ENCODE measurements around the gene NSG1. TPM values are rescaled to one million over a fixed set of nuclear protein-coding genes. Genes with fewer than 3 reads are reported as not detected.

NSG1 gene
- total RNA-seq, 1 donor from 2014 or later: 2.4 TPM

- H3K4me3 ChIP-seq (ENCODE audit: low read depth, low read length): no peak overlapping the region
- H3K36me3 ChIP-seq (ENCODE audit: control insufficient read depth, insufficient read depth, low read length): peaks cover 6% of the 10 kb centered on the region
- TF ChIP-seq, protein P1, sequence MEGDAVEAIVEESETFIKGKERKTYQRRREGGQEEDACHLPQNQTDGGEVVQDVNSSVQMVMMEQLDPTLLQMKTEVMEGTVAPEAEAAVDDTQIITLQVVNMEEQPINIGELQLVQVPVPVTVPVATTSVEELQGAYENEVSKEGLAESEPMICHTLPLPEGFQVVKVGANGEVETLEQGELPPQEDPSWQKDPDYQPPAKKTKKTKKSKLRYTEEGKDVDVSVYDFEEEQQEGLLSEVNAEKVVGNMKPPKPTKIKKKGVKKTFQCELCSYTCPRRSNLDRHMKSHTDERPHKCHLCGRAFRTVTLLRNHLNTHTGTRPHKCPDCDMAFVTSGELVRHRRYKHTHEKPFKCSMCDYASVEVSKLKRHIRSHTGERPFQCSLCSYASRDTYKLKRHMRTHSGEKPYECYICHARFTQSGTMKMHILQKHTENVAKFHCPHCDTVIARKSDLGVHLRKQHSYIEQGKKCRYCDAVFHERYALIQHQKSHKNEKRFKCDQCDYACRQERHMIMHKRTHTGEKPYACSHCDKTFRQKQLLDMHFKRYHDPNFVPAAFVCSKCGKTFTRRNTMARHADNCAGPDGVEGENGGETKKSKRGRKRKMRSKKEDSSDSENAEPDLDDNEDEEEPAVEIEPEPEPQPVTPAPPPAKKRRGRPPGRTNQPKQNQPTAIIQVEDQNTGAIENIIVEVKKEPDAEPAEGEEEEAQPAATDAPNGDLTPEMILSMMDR (IDR thresholded peaks at IDR 0.05; ENCODE audit: insufficient read depth, low read length, severe bottlenecking): no peak
- peak; percentile 6 for DNase-seq (ENCODE audit: low read depth)
- H3K27me3 ChIP-seq (ENCODE audit: control insufficient read depth, insufficient read depth, low read length): no peaks in the 10 kb centered on the region
- peak; percentile 91 for FAIRE-seq
These were observed 39.7 kb downstream of the NSG1 start for GRCh38 chr4:4426511-4427120.

DNA sequence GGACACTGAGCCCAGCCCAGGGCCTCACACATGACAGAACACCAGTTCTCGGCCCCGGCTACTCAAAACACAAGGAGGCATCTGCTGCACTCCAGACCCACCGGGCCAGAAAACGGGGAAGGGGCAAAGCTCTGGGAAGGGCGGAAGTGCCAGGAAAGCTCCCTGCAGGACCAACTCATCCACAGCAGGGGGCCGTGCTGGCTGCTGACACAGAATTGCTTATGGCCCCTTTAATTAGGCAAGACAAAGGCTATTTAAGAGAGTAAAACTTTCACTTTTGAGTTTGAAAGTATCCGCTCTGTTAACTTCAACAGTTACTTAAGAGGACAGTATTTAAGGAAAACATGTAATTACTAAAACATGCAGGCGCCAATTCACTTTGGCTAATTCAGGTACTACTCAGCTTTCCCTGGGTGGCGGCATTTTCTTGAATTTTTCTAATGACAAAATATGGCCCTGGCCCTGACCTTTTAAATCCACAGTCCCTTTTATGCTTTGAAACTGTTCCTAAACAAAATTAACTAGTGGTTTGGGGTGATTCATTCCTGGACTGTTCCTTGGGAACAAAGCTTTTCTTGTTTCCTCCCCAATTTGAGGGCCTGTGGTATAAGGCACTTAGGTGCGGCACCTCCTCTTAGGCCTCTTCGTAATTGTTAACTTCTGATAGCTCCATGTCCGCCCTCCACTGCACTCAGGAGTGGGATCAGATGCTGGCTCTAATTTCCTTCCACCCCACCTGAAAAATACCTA is 40.4 kb downstream of the NSG1 start:
- TF ChIP-seq, protein P1 (IDR thresholded peaks at IDR 0.05; ENCODE audit: insufficient read depth, low read length, severe bottlenecking): no peak
- no peak overlapping the region for H3K4me3 ChIP-seq (ENCODE audit: low read depth, low read length)
- H3K27me3 ChIP-seq (ENCODE audit: control insufficient read depth, insufficient read depth, low read length): no peaks in the 10 kb centered on the region
- peaks cover 6% of the 10 kb centered on the region for H3K36me3 ChIP-seq (ENCODE audit: control insufficient read depth, insufficient read depth, low read length)
- FAIRE-seq (no peak), DNase-seq (ENCODE audit: low read depth) (no peak)

DNA sequence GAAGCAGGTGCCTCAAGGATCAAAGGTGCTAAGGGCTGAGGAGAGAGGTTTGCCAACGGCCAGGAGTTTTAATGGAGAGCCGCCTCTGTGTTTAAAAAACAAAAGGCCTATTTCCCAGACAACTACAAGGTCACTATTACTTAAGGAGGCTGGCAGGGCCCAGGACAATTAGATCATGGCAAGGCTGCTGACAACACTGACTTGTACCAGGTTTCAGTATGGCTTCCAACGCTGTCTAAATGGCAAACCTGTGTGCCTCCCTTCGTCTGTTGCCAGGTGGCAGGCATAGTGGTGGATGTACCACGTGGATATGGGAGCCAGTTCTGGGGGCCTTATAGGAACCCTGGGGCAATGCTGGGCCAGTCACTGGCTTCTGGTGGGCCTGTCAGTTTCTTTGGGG is 41.0 kb downstream of the NSG1 start:
- DNase-seq (ENCODE audit: low read depth): no peak
- no peak for FAIRE-seq
- Histone ChIP-seq H3K36me3 (ENCODE audit: control insufficient read depth, insufficient read depth, low read length) (peaks cover 6% of the 10 kb centered on the region), H3K27me3 (ENCODE audit: control insufficient read depth, insufficient read depth, low read length) (no peaks in the 10 kb centered on the region), H3K4me3 (ENCODE audit: low read depth, low read length) (no peak overlapping the region)
- TF ChIP-seq, protein P1 (IDR thresholded peaks at IDR 0.05; ENCODE audit: insufficient read depth, low read length, severe bottlenecking): no peak

- FAIRE-seq: no peak
- TF ChIP-seq, protein P1 (IDR thresholded peaks at IDR 0.05; ENCODE audit: insufficient read depth, low read length, severe bottlenecking): no peak
These were observed 42.3 kb downstream of the NSG1 start for GRCh38 chr4:4428966-4429875.

DNA sequence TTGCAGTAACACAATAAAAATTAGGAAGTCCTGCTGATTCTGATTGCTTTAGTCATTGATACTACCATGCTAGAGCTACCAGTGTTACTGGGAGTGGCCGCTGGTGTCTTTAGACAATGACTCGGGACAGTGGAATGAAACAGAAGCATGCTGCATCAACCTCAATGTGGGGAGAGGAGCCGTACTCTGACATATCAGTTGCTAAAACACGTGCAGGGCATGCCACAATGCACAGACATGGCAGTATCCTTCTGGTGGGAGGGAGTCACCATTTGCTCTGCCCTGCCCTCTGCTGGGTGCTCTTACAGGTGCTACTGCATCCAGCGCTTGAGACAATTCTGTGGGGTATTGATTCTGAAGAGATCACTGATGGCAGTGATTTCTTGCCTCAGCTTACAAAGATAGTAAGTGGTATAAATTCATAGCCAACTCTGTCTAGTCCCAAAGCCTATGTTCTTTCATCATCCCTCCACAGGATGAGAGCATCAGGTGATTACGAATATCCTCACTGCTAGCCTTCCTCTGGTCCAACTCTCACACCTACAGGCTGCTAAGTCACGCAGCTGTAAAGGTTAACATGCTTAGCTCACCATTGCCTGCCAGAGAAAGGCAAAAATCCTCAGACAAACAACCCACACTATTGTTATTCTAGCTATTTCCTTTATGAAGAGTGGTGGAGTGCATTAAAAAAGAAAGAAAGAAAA is 43.7 kb downstream of the NSG1 start:
- Histone ChIP-seq H3K27me3 (ENCODE audit: control insufficient read depth, insufficient read depth, low read length) (no peaks in the 10 kb centered on the region), H3K36me3 (ENCODE audit: control insufficient read depth, insufficient read depth, low read length) (peaks cover 2% of the 10 kb centered on the region), H3K4me3 (ENCODE audit: low read depth, low read length) (no peak overlapping the region)
- DNase-seq (ENCODE audit: low read depth) (peak; percentile 76), FAIRE-seq (peak; percentile 77)
- TF ChIP-seq, protein P1 (IDR thresholded peaks at IDR 0.05; ENCODE audit: insufficient read depth, low read length, severe bottlenecking): peak; percentile 83

More at GRCh38 chr4:4428966-4429875, 42.3 kb downstream of the NSG1 start:
- Histone ChIP-seq H3K27me3 (ENCODE audit: control insufficient read depth, insufficient read depth, low read length) (no peaks in the 10 kb centered on the region), H3K36me3 (ENCODE audit: control insufficient read depth, insufficient read depth, low read length) (peaks cover 4% of the 10 kb centered on the region), H3K4me3 (ENCODE audit: low read depth, low read length) (no peak overlapping the region)
- no peak for DNase-seq (ENCODE audit: low read depth)
